ENCODE measurements around the gene TMEM259.

The TMEM259 gene

DNA sequence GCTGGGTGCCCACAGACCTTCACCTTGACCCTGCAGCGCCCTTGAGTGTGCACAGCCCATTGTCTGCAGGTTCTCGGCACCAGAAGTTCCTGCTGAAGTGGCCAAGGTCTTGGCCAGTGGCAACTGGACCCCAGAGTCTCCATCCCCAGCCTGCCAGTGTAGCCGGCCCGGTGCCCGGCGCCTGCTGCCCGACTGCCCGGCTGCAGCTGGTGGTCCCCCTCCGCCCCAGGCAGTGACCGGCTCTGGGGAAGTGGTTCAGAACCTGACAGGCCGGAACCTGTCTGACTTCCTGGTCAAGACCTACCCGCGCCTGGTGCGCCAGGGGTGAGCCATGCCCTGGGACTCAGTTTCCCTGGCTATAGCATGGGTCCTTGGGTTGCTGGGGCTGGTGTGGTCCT is 34.1 kb upstream of the TMEM259 start:
- DNase-seq, result no peak

DNA sequence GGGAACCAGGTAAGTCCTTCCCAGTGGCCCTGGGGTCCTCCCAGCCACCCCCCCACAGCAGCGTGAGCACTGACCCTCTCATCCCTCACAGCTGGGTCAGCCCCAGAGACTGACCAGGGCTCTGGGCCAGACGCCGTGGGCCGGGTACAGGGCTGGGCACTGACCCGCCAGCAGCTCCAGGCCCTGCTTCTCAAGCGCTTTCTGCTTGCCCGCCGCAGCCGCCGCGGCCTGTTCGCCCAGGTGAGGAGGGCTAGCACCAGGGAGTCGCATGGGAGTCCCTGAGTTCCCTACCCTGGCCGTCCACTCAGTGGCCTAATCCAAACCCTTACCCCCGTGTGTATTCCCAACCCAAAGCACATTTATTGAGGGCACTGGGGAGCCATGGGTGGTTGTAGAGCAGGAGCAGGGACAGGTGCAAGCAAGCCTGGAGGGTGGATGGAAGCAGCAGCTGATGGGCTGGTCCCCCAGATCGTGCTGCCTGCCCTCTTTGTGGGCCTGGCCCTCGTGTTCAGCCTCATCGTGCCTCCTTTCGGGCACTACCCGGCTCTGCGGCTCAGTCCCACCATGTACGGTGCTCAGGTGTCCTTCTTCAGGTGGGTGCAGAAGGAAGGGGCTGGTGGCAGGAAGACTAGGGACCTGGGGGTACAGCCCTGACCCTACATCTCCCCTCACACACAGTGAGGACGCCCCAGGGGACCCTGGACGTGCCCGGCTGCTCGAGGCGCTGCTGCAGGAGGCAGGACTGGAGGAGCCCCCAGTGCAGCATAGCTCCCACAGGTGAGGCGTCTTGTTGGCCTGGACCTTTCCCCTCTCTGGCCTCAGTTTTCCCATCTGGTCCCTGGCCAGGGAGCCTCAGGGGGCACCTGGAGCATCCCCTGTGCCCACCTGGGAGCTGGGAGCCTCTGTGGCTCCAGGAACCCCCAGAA is 33.4 kb upstream of the TMEM259 start:
- DNase-seq, result no peak

DNA sequence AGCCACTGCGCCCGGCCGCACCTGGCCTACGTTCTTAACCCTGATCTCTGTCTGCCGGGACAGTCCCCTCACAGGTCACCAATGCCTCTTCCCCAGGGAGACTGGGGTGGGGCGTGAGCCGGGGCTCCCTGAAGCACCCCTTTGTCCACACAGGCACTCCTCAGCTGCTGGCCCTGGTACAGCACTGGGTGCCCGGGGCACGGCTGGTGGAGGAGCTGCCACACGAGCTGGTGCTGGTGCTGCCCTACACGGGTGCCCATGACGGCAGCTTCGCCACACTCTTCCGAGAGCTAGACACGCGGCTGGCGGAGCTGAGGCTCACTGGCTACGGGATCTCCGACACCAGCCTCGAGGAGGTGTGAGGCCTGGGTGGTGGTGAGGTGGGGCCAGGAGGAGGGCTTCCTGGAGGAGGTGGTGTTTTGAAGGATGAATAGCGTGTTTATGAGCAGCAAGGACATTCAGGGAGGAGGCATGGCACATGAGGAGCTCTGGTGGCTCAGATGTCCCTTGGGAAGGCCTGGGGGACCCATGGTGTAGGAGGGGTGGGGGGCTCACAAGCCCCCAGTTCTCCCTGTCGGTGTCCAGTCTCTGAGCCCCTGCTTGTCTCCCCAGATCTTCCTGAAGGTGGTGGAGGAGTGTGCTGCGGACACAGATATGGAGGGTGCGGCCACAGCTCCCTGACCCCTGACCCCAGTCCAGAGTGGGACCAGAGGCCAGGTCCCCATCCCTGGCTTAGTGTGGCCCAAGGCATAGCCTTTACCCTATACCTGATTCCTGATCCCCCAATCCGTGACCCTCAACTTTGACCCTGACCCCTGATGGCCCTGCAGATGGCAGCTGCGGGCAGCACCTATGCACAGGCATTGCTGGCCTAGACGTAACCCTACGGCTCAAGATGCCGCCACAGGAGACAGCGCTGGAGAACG is 32.5 kb upstream of the TMEM259 start:
- no peak for DNase-seq

DNA sequence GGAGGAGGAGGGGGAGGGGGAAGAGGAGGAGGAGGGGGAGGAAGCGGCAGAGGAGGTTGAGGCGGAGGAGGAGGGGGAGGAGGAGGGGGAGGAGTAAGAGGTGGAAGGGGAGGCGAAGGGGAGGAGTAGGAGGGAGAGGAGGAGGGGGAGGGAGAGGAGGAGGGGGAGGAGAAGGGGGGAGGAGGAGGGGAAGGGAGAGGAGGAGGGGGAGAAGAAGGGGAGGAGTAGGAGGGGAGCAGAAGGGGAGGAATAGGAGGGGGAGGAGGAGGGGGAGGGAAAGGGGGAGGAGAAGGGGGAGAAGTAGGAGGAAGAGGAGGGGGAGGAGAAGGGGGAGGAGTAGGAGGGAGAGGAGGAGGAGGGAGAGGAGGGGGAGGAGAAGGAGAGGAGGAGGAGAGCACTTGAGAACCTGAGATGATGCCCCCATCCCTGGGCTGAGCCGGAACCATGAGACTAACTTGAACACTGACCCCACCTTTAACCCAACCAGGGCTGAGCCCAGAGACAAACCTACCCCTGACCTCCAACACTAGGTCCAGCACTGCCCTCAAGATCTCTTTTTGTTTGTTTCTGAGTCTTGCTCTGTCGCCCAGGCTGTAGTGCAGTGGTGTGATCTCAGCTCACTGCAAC is 31.5 kb upstream of the TMEM259 start:
- no peak for DNase-seq

DNA sequence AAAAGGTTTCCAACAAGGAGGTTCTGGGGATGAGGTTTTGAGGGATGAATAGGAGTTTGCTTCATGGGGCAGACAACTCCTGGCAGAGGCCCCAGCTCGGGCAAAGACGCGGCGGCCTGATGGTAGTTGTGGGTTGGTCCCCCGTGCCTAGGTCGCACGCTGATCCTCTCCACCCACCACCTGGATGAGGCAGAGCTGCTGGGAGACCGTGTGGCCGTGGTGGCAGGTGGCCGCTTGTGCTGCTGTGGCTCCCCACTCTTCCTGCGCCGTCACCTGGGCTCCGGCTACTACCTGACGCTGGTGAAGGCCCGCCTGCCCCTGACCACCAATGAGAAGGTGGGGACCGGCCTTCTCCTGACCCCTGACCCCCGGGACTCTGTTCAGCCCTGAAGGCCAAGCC is 30.9 kb upstream of the TMEM259 start:
- DNase-seq, result no peak

DNA sequence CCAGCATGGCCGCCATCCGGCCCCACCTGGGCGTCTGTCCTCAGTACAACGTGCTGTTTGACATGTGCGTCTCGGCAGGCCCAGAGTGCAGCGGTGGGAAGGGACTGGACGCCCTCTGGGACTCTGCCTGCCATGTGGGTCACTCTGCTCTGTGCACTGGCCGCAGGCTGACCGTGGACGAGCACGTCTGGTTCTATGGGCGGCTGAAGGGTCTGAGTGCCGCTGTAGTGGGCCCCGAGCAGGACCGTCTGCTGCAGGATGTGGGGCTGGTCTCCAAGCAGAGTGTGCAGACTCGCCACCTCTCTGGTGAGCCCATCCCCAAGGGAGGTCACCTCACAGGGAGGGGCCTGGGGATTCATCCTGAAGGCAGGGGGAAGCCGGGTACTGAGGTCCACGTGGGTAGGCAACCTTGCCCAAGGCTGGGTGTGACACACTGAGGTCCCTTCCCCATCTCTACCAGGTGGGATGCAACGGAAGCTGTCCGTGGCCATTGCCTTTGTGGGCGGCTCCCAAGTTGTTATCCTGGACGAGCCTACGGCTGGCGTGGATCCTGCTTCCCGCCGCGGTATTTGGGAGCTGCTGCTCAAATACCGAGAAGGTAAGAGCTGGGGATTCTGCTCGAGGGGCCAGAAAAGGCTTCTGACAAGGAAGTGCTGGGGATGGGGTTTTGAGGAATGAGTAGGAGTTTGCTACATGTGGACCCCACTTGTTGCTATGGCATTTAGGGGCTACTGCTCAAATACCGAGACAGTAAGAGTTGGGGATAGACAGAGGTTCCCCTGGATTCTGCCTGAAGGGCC is 30.3 kb upstream of the TMEM259 start:
- DNase-seq, result no peak

DNA sequence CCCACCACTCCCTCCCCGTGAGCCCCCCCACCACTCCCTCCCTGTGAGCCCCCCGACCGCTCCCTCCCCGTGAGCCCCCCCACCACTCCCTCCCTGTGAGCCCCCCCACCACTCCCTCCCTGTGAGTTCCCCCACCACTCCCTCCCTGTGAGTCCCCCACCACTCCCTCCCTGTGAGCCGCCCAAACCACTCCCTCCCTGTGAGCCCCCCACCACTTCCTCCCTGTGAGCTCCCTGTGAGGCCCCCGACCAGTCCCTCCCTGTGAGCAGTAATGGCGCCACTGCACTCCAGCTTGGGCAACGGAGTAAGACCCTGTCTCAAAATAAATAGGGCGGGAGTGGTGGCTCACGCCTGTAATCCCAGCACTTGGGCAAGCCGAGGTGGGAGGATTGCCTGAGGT is 28.9 kb upstream of the TMEM259 start:
- no peak for DNase-seq

DNA sequence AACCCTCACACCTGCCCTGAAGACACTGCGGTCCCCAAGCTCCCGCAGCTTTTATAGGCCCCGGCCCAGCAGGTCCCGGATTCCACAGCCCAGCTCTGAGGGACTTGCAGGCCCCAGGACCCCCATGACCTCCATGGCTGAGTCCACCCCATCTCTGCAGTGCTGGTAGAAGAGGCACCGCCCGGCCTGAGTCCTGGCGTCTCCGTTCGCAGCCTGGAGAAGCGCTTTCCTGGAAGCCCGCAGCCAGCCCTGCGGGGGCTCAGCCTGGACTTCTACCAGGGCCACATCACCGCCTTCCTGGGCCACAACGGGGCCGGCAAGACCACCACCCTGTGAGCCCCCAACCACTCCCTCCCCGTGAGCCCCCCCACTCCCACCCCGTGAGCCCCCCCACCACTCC is 28.2 kb upstream of the TMEM259 start:
- no peak for DNase-seq

DNA sequence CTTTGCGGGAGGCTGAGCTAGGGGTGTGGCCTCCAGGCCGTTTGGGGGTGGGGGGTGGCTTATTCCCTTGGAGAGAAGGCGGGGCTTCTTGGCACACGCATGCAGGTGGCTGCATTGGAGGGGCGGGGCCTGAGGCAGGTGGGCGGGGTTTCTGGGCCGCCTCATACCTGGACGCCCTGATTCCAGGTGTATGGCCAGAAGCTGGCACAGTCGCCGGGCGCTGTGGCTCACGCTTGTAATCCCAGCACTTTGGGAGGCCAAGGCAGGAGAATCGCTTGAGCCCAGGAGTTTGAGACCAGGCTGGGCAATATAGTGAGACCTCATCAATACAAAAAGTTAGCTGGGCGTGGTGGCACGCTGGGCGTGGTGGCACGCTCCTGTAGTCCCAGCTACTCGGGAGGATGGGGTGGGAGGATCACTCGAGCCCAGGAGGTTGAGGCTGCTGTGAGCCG is 26.8 kb upstream of the TMEM259 start:
- no peak for DNase-seq

DNA sequence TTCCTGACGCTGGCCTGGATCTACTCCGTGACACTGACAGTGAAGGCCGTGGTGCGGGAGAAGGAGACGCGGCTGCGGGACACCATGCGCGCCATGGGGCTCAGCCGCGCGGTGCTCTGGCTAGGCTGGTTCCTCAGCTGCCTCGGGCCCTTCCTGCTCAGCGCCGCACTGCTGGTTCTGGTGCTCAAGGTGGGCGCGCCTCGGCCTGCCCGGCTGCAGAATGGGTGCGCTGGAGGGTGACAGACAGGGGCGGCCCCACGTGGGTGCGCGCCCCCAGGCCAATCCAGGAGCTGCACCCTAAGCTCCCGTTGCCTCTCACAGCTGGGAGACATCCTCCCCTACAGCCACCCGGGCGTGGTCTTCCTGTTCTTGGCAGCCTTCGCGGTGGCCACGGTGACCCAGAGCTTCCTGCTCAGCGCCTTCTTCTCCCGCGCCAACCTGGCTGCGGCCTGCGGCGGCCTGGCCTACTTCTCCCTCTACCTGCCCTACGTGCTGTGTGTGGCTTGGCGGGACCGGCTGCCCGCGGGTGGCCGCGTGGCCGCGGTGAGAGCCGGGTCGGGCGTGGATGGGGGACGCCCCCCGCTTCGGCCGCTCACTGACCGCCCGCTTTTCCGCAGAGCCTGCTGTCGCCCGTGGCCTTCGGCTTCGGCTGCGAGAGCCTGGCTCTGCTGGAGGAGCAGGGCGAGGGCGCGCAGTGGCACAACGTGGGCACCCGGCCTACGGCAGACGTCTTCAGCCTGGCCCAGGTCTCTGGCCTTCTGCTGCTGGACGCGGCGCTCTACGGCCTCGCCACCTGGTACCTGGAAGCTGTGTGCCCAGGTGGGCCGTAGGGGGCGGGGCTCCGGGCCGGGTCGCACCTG is 26.1 kb upstream of the TMEM259 start:
- DNase-seq, result no peak

DNA sequence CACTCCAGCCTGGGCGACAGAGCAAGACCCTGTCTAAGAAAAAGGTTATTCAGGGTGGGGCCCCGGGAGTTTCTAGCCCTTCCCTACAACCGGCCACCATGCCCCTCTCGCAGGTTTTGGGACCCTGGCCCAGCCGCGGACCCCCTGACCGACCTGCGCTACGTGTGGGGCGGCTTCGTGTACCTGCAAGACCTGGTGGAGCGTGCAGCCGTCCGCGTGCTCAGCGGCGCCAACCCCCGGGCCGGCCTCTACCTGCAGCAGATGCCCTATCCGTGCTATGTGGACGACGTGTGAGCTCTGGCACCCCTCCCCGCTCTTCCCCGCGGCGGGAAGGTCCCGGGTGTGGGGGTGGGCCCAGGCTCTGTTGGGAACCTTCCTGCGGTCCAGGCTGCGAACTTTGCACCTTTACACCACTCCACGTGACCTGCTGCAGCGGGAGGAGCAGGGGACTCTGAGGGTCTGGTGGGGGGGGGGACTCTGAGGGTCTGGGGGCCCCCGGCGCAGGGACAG is 25.2 kb upstream of the TMEM259 start:
- no peak for DNase-seq

DNA sequence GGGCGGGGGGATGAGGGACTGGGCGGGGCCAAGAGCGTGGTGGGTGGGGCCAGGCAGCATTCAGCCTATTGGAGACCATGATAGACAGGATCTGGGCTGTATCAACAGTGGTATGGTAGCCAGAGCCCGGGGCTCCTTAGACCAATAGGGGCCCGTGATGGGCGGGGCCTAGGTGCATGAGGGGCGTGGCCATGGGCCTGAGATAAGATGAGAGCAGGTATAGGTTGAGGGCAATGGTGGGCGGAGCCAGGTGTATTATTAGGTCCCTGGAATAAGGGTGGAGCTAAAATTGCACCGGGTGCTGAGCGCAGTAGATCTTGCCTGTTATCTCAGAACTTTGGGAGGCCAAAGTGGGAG is 24.3 kb upstream of the TMEM259 start:
- no peak for DNase-seq

DNA sequence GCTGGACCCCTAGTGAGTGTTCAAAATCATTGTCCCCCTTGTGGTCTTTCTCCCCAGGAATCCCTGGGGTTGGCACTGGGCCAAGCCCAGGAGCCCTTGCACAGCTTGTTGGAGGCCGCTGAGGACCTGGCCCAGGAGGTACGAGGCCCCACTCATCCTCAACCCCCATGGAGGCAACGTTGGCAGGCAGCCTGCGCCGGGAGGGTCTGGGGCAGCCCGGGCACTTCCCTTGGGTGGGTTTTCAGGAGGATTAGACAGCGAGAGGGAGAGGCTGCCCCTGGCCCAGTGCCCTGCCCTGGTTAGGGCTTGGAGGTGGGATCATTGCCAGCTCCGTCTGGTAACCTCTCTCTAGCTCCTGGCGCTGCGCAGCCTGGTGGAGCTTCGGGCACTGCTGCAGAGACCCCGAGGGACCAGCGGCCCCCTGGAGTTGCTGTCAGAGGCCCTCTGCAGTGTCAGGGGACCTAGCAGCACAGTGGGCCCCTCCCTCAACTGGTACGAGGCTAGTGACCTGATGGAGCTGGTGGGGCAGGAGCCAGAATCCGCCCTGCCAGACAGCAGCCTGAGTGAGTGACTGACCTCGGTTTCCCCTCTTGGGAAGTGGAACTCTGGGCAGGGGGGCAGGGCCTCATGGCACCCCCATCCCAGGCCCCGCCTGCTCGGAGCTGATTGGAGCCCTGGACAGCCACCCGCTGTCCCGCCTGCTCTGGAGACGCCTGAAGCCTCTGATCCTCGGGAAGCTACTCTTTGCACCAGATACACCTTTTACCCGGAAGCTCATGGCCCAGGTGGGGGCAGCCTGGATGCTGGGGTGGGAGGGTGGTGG is 22.0 kb upstream of the TMEM259 start:
- DNase-seq, result no peak

DNA sequence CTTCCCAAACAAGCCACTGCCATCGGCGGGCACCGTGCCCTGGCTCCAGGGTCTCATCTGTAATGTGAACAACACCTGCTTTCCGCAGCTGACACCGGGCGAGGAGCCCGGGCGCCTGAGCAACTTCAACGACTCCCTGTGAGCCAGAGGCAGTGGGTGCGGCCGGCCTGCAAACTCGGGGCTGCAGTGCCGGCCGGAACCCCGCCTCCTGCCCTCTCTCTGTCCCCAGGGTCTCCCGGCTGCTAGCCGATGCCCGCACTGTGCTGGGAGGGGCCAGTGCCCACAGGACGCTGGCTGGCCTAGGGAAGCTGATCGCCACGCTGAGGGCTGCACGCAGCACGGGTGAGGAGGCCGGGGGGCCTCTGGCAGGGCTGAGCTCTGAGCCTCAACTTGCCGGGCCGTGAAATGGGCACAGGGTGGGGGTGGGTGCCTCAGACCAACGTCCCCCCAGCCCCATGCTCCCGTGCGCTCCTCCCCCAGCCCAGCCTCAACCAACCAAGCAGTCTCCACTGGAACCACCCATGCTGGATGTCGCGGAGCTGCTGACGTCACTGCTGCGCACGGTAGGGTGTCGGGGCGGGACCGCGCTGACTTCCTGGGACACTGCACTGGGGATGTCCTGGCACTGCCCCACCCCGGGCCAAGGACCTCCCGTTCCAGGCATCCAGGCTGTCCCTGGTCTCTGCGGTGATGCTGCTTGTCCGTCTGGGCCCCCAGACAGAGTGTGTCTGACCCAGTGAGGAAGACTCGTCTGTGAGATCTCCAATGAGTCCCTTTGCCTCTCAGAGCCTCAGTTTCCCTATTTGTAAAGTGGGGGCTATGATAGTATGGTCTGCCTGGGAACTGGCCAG is 21.1 kb upstream of the TMEM259 start:
- DNase-seq, result no peak

DNA sequence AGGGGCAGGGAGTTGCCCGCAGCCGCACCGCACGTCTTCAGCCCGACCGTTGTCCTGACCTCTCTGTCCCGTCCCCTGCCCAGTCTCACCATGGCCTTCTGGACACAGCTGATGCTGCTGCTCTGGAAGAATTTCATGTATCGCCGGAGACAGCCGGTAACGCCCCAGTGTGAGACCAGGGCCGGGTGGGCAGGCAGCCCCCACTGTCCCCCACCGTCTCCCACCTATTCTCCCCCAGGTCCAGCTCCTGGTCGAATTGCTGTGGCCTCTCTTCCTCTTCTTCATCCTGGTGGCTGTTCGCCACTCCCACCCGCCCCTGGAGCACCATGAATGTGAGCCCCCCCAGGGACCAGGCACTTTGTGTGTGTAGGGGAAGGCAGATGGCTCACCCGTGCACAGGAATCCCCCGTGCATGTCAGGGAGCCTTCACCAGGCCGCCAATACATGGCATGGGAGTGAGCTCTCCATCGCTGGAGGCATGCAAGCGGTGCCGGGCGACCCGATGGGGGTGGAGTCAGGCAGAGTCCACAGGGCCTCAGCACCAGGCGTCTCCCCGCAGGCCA is 20.4 kb upstream of the TMEM259 start:
- DNase-seq, result no peak

DNA sequence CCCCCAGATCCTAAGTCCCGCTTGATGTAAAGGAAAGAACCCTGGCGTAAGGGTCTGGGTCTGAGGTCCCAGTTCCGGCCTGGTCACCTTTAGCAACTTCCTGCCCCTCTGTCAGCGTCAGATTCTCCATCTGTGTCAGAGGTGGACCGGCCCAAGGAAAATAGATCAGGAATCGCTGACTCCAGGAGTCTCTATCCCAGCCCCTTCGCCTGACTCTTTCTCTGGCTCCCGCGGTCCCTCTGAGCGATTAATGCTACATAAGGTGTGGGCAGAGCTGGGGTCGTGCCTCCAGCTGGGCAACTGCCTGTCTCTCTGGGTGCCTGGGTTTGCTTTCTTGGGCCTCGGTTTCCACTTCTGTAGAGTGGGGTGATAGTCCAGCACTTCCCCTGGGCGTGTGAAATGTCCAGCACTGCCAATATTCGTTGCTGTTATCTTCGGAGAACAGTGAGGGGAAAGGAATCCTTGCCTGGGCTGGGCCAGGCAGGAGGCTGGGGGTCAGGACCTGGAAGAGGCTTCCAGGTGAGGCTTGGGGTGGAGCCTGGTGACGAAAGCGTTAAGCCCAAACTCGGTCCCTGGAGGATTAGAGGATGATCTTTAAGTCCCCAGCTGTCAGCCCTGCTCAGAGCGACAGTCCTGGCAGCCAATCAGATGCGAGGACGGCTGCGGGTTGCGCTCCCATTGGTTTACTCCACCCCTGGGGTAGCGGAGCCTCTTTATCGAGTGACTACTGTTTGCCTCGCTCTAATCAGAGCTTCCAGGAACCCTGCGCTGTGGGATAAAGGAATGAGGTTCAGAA is 19.8 kb upstream of the TMEM259 start:
- peak; percentile 83 for DNase-seq

DNA sequence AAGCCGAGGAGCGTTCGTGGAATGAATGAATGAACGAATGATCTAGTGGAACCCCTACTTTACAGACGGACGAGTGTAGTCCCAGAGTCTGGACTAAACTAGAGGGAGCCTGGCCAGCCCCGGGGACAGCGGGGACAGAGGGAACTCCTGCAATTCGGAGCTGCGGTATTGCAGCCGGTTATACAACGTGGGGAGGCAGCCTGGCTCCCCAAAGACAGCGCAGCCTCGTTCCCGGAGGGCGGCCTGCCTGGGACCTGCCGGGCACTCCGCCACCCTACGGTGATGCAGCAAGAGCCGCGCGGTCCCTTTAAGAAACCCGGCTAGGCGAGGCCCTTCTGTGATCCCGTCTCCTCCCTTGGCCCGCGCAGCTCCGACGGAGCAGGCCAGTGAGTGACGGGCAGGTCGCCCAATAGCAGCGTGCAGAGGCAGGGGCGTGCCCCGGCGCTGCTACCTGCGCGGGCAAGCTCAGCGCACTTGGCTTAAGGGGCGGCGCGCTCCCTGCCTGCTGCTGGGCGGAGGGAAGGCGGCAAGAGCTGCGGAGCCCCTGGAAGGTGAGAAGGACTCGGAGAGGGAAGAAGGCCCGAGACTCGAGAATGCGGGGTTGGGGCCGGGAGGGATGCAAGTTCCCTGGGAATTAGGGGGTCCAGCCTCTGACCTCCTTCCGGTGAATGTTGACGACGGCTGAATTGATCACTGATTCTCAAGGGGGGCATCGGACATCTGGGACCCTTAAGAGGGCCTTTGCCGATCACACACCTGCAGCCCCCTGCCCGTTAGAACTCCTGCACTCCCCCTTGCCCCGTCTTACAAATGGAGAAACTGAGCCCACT is 18.9 kb upstream of the TMEM259 start, which contains the start of gene ABCA7:
Gene ABCA7, plus strand, starts transcription at position 462 of the 830 bp plus-strand sequence. CDS start 1,255 bp downstream, outside the sequence.
- DNase-seq, result peak; percentile 95
